Upper lobe of left lung (tissue), 6 donors: ENCODE measurements around the gene SHKBP1. TPM values are rescaled to one million over a fixed set of nuclear protein-coding genes. Genes with fewer than 3 reads are reported as not detected.

Source experiments
- ATAC-seq, 2 donors: fragments of 200-7000 bp; cut with Tn5 transposase; one replicate each; pipeline ENCODE4 v1.9.1; 2022; ENCODE audit warnings: mild to moderate bottlenecking in 2 of 2, moderate library complexity in 2 of 2; ENCODE audit not compliant: low FRiP score in 2 of 2
- DNase-seq, 2 donors: peaks; one replicate each; pipeline ENCODE4 v3.0.0-alpha.2; 2019 to 2020
- H3K27ac ChIP-seq, 4 donors: fragments of 200-600 bp; sonication (generic); one replicate each; pipeline ENCODE4 v1.5.1; 2016 to 2019
- H3K27me3 ChIP-seq, 4 donors: fragments of 200-600 bp; sonication (generic); one replicate each; pipeline ENCODE4 v1.5.1; 2017 to 2019
- H3K36me3 ChIP-seq, 4 donors: fragments of 200-600 bp; sonication (generic); one replicate each; pipeline ENCODE4 v1.5.1; 2016 to 2019
- H3K4me1 ChIP-seq, 4 donors: fragments of 200-600 bp; sonication (generic); one replicate each; pipeline ENCODE4 v1.5.1; 2018 to 2019
- H3K4me3 ChIP-seq, 4 donors: fragments of 200-600 bp; sonication (generic); one replicate each; pipeline ENCODE4 v1.5.1; 2017 to 2019; ENCODE audit warnings: mild to moderate bottlenecking in 2 of 4, moderate library complexity in 1 of 4
- H3K9me3 ChIP-seq, 4 donors: fragments of 200-600 bp; sonication (generic); one replicate each; pipeline ENCODE4 v1.5.1; 2018 to 2019
- CTCF ChIP-seq, 6 experiments: fragments of 450-650 bp in 4 of 6; fragments of 200-600 bp in 2 of 6; sonication (generic) in 2 of 6; IDR thresholded peaks; one replicate each; pipeline ENCODE4 v1.5.1; 2016 to 2019; ENCODE audit warnings: antibody characterized with exemption in 6 of 6
- EP300 ChIP-seq, 4 donors: sonication (generic); formaldehyde crosslinking; IDR thresholded peaks; one replicate each; pipeline ENCODE4 v1.5.1; 2017; ENCODE audit warnings: antibody characterized with exemption in 4 of 4, control low read depth in 2 of 4
- POLR2A ChIP-seq, 4 donors: fragments of 450-650 bp; IDR thresholded peaks; one replicate each; pipeline ENCODE4 v1.5.1; 2016 to 2017; ENCODE audit warnings: antibody characterized with exemption in 4 of 4, mild to moderate bottlenecking in 2 of 4
- POLR2AphosphoS5 ChIP-seq, 2 donors: sonication (generic); formaldehyde crosslinking; IDR thresholded peaks; one replicate each; pipeline ENCODE4 v1.5.1; 2017; ENCODE audit warnings: antibody characterized with exemption in 2 of 2
- WGBS, 2 donors: methylation state at CpG; one replicate each; pipeline ENCODE4 v1.1.5; 2017 to 2018; 5-methylcytosine and 5-hydroxymethylcytosine counted together
- total RNA-seq, 6 donors: library from RNA; depleted of rRNA in 4 of 6; stranded (reverse); fragments of >200 nt in 4 of 6; gene quantifications; one replicate each; pipeline versions ENCODE4 v1.1.0 to v1.2.1, GENCODE V29; 2016 to 2021
- donor health status: DM: no; HTN: no; CAD: no; lungs with moderate emphysema.
- donor health status: DM: no; HTN: yes; CAD: no; lungs with severe emphysema.

Gene SHKBP1
- total RNA-seq, 6 donors from 2014 or later = 60.6 to 232 (median 90.2) TPM

DNA sequence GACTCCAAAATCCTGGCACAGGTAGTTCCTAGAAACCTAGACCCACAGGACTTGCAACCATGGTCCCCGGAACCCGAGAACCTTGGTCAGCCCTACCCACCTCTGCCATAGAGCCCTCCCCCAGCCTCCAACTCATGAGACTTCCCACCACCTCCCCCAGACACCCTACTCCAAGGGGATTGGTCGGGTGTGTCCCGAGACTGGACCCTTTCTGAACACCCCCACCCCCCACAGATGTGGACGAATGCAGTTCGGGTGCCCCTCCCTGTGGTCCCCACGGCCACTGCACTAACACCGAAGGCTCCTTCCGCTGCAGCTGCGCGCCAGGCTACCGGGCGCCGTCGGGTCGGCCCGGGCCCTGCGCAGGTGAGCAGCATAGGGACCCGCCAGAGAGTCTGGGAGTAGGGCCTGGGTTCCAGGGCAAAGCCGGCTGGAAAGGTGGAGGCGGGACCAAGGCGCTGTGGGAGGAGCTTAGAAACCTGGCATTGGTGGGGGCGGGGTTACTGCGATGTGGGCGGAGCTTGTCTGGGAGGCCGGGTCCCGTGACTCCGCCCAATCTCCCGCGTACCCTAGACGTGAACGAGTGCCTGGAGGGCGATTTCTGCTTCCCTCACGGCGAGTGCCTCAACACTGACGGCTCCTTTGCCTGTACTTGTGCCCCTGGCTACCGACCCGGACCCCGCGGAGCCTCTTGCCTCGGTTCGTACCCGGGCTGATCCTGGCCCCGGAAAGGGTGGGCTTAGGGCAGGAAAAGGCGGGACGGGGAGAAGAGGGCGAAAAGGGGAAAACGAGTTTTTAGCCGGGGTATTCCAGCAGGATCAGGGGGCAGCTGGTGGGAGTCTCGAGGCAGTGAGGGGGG is 36.4 kb downstream of the SHKBP1 start:
- TF ChIP-seq EP300 (IDR thresholded peaks at IDR 0.05) (no peak), CTCF (IDR thresholded peaks at IDR 0.05) (no peak), POLR2AphosphoS5 (IDR thresholded peaks at IDR 0.05) (no peak), POLR2A (IDR thresholded peaks at IDR 0.05) (no peak)
- Histone ChIP-seq H3K36me3 (no peaks in the 10 kb centered on the region), H3K27ac (peak overlapping the region; percentile 54 to 82 (median 70)), H3K4me3 (peak overlapping the region in 3 of 4 donors; percentile 51 to 61 (median 53)), H3K4me1 (peaks cover 38 to 54% (median 42%) of the 10 kb centered on the region in 4 donors), H3K27me3 (peaks cover 0 to 20% (median 0%) of the 10 kb centered on the region in 4 donors), H3K9me3 (no peaks in the 10 kb centered on the region)
- peak; percentile 64 to 87 for DNase-seq
- ATAC-seq = peak; percentile 29 to 30
- WGBS, 2 donors = 27 to 37% methylated on average over 25 to 43 of the region's 50 CpGs

- ATAC-seq (peak; percentile 70 to 78), DNase-seq (peak; percentile 87 to 91)
- Histone ChIP-seq H3K4me1 (peaks cover 38 to 53% (median 42%) of the 10 kb centered on the region in 4 donors), H3K9me3 (no peaks in the 10 kb centered on the region), H3K36me3 (no peaks in the 10 kb centered on the region), H3K27me3 (peaks cover 0 to 20% (median 0%) of the 10 kb centered on the region in 4 donors), H3K27ac (peak overlapping the region; percentile 54 to 82 (median 70)), H3K4me3 (peak overlapping the region; percentile 0 to 61 (median 52))
- 14 to 21% methylated on average over 46 to 57 of the region's 67 CpGs for WGBS, 2 donors
- TF ChIP-seq POLR2A (IDR thresholded peaks at IDR 0.05) = peak in 1 of 4 donors; percentile 45
- TF ChIP-seq EP300 (IDR thresholded peaks at IDR 0.05) = no peak
- TF ChIP-seq POLR2AphosphoS5 (IDR thresholded peaks at IDR 0.05) = peak in 1 of 2 donors; percentile 11
- no peak for TF ChIP-seq CTCF (IDR thresholded peaks at IDR 0.05)
Observed at GRCh38 chr19:40613690-40614621, 37.3 kb downstream of the SHKBP1 start.

DNA sequence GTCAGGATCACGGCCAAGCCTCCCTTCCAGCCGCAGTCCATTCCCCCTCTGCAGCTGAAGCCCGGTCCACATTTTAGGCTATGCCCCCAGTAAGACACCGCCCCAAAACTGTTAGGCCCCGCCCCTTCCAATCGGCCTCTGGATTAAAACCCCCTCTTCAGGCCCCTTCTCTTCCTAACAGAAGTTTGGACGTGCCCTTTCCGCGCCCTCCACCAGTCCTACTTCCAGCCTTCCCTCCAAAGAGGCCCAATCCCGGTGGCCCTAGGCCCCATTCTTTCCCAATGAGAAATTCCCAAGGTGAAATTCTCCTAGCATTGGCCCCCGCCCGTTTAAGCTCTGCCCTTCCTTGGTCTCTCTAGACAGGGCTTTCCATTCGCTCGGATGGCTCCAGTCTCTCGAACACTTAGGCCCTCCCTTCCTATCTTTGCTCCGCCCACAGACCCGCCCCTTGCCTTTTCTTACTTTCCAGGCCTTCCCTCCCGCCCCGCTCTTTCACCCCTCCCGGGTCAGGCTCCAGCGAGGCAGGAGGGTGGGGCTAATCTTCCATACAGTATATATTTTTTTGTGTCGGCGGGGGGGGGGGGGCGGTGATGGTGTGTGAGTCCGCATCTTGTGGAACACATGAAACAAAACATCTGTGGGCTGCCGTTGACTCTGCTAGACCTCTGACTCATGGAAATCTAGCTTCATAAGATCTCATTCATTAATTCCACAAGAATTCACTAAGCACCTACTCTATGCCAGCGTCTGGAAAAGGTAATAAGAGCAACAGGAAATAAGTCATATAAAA is 38.1 kb downstream of the SHKBP1 start:
- Histone ChIP-seq H3K4me3 (peak overlapping the region in 3 of 4 donors; percentile 51 to 61 (median 53)), H3K36me3 (peaks cover 3 to 8% (median 5%) of the 10 kb centered on the region in 4 donors), H3K27ac (peak overlapping the region; percentile 54 to 82 (median 70)), H3K9me3 (no peaks in the 10 kb centered on the region), H3K27me3 (peaks cover 0 to 13% (median 0%) of the 10 kb centered on the region in 4 donors), H3K4me1 (peaks cover 30 to 45% (median 35%) of the 10 kb centered on the region in 4 donors)
- ATAC-seq (peak; percentile 30 to 70), DNase-seq (peak in 1 of 2 donors; percentile 73)
- TF ChIP-seq CTCF (IDR thresholded peaks at IDR 0.05) (no peak), EP300 (IDR thresholded peaks at IDR 0.05) (no peak), POLR2AphosphoS5 (IDR thresholded peaks at IDR 0.05) (no peak), POLR2A (IDR thresholded peaks at IDR 0.05) (peak in 1 of 4 donors; percentile 29)
- 18 to 20% methylated on average over 26 to 27 of the region's 27 CpGs for WGBS, 2 donors

GRCh38 chr19:40616178-40616577 is 39.5 kb downstream of the SHKBP1 start:
- Histone ChIP-seq H3K9me3 (no peaks in the 10 kb centered on the region), H3K4me3 (no peak overlapping the region), H3K36me3 (peaks cover 3 to 15% (median 7%) of the 10 kb centered on the region in 4 donors), H3K27me3 (peaks cover 0 to 9% (median 0%) of the 10 kb centered on the region in 4 donors), H3K27ac (no peak overlapping the region), H3K4me1 (peaks cover 16 to 31% (median 22%) of the 10 kb centered on the region in 4 donors)
- DNase-seq (no peak), ATAC-seq (no peak)
- 81 to 94% methylated on average over 5 of the region's 5 CpGs for WGBS, 2 donors
- TF ChIP-seq POLR2A (IDR thresholded peaks at IDR 0.05) = no peak
